Measurements from ENCODE around the gene PRKG1.

DNA sequence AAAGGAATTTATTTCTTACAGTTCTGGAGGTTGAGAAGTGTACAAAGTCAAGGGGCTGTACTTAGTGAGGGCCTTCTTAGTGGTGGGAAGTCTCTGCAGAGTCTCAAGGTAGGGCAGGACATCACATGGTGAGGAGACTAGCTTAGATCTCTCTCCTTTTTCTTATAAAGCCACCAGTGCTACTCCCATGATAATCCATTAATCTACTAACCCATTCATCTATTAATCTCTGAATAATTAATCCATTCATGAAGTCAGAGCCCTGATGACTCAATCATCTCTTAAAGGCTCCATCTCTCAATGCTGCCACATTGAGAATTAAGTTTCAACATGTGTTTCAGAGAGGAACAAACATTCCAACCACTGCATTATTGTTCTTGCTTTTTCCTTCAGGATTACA lies 689.5 kb downstream of the PRKG1 start:
- TF ChIP-seq EZH2 (IDR thresholded peaks at IDR 0.05; ENCODE audit: insufficient read depth, poor library complexity, severe bottlenecking) (no peak), EZH2phosphoT487 (IDR thresholded peaks at IDR 0.05; ENCODE audit: insufficient read depth, low read depth) (no peak)

Measured in GM23248 (cell line).